GM21447 (cell line): ENCODE data around the gene KRABD2.
"Not testable (repeated sequence)": the region's sequence is repeated elsewhere in the genome, so short reads cannot be mapped to it uniquely, and the experiment has no call there.

Experiments
- ATAC-seq: cut with Tn5 transposase; IDR thresholded peaks from one replicate; pipeline ENCODE4 v1.9.1; 2021; ENCODE audit not compliant: unreplicated experiment

Gene KRABD2

DNA sequence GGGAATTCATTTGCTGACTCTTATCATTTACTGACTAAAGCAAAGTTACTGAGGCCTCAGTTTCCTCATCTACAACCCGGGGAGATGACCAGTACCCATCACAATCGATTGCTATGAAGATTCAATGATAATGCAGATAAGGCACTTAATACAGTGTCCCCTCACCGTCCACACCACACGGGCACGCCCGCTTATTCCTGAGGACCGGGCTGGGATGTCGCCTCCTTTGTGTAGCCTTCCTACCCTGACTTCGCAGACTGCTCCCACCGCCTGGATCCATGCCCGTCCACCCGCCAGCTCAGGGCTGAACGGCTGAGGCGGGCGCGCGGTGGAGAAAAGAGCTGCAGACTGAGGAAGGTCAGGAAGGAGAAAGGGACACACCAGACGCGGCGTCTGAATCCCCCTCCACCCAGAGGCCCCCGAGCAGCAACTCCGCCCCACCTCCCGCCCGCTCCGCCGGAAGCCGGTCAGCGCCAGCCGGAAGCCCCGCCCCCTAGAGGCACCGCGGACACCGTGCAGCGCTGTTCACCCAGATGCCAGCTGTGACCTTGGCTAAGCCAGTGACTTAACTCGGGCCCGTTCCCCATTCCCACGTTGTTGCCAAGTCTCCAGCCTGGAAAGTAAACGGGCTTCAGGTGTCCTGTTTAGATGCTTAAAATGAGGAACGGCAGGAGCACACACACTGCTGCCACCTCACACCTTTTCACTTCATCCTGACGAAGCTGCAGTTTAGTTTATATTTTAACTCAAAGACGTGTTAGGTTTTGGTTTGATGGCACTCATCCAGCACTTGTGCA is at the start of gene KRABD2:
TSS of gene KRABD2 (minus strand) at position 434 of the 797 bp plus-strand sequence.
- ATAC-seq: peak; percentile 92

DNA sequence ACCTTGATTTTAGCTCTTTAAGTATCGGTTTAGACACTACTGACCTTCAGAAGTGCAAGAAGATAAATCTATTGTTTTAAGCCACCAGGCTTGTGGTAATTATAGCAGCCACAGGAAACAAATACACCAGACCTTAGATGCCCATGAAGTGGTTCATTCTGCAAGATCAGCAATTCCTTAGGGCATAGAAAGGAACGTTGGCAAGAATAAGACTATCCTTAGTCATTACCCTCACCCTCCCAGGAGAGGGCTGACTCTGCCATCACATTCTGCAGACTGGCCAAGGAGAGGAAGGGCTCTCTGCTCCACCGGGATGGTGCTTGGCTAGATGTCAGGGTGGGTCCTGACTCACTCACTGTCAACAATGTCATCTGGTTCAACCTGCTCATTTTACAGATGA is 45.1 kb upstream of the KRABD2 start:
- no peak for ATAC-seq

DNA sequence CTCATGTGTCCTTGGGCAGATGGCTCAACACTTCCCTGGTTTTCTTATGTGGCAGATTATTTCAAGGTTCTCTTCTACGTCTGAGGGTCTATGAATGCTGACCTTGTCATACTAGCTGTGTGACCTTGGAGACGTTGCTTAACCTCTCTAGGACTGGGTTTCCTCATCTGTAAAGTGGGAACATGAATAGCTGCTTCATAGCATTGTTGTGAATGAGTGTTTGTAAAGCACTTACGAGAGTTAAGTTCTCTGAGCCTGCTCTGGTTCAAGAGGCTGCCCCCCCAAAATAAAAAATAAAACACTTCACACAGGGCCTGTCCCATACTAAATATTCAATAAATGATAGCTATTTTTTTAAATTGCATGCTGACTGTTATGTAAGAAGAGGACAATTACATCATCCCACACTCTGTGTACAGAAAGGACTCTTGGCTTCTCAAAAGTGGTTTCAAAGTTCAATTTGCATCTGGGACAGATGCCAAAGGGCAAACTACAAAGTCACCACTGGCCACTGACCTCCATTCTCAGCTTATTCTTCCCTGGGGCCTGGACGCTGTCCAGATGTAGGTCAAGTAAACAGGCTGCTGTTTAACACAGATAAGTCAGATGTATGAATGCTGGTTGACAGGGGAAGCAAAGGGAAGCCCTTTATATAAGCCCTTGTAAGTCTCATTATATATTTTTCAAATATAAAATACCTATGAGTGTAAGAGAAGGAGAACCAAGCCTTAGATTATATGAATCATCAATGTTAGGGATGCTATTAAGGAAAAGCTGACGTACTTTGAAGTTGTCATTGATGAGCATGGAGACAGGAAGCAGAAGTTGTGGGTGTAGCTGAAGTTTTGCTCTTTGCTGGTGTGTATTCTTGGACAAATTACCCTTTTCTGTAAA is 43.8 kb upstream of the KRABD2 start:
- ATAC-seq: no peak

DNA sequence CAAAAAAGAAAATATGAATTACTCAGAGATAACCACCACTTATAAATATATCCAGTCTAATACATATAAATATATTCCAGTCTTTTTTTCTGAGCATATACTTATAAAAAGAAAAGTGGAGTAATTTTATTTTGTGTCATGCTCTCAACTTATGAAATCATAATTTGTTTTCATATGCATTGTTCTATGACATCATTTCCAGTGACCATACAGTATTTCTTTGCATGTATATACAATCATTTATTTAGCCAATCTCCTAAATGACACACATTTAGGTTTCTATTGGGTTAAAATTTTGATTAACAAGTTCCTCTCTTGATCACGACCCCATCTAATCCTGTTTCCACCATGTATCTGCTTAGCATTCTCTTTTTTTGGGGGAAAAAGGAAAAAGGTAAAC is 42.8 kb upstream of the KRABD2 start:
- ATAC-seq: no peak

DNA sequence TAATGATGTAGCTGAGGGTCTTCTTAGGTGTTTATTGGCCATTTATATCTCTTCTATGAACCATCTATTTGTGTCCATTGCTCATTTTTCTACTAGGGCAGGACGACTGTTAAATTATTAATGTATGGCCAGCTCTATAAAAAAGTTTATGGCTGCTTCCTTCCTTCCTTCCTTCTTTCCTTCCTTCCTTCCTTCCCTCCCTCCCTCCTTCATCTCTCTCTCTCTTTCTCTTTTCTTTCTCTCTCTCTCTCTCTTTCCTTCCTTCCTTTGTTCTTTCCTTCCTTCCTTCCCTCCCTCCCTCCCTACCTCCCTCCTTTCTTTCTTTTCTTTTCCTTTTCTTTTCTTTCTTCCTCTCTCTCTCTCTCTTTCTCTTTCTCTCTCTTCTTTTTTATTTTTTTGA is 42.0 kb upstream of the KRABD2 start:
- no peak for ATAC-seq

DNA sequence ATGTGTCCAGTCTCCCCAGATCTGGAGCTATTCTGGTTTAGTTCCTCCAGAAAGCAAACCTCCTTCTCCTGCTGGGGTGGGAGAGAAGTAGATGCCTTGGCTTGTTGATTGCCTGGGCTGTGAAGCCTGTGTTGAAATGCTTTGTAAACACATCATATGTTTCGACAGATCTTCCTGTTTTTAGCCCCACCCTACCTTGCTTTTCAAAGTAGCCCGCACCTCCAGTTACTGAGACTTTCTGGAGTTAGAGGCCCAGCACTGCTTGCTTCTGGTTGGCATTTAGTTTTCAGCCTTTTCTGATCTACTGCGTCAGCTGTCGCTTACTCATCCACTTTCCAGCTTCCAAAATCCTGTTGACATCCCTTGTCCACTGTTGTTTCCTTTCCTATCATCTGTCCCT is 41.3 kb upstream of the KRABD2 start:
- no peak for ATAC-seq

DNA sequence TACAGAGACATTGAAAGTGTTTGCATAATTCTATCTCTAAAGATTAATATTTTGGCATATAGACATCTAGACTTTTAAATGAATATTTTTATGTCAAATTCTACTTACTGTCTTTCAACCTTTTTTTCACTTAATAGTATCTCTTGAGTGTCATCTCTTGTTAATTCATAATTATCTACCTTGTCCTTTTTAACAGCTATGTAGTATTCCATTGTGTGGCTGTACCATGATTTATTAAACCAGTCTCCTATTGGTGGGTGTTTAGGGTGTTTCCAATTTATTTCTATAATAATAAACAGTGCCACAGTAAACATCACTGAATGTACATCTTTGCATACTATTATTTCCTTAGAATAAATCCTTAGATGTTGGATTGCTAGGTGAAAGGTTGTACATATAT is 37.4 kb upstream of the KRABD2 start:
- ATAC-seq: no peak

DNA sequence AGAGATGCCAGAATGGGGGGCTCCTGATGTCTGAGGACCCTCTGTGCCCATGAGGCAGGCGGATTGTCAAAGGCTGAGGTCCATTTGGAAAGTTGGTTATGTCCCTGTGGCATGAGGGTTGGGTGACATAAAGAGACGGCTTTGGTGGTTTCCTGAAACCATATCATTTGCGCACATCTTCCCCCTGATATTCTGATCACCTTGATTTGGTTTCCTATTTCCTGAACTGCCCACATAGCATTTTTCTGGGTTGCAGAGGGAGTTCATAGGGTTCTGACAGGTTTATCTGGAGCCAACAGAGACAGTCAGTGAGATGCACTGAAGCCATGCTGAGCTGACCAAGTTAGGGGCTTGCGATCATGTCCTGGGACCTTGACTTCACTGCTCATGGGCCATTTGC is 36.8 kb upstream of the KRABD2 start:
- ATAC-seq: no peak

DNA sequence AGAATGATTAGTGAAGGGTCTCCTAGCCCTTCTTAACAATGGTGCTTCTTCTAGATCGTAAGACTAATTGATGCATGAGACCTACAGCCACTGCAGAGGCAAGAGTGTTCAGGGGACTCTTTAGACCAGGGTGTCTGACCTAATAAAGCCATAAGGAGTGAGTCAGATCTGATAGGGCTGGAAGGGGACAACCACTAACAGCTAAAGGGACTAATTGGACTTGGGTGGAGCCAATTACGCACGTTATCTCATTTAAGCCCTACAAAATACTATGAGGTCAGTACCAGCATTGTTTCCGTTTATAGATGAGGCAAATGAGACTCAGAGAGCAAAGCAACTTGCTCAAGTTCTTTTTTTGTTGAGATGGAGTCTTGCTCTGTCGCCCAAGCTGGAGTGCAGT is 35.6 kb upstream of the KRABD2 start:
- ATAC-seq: no peak

DNA sequence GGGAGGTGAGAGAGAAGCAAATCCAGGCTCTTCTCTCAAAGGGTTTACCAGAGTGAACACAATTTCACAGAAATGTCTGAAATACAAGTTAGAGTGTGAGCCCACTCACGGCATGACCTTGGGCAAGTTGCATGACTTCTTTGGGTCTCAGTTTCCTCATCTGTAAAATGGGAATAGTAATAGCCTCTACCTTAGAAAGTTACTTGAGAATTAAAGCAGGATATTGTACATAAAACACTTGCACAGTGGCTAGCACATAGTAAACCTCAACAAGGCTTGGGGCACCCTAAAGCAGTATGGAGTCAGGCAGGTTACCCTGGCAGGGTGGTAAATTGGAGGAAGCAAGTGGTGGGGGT is 34.4 kb upstream of the KRABD2 start:
- no peak for ATAC-seq

DNA sequence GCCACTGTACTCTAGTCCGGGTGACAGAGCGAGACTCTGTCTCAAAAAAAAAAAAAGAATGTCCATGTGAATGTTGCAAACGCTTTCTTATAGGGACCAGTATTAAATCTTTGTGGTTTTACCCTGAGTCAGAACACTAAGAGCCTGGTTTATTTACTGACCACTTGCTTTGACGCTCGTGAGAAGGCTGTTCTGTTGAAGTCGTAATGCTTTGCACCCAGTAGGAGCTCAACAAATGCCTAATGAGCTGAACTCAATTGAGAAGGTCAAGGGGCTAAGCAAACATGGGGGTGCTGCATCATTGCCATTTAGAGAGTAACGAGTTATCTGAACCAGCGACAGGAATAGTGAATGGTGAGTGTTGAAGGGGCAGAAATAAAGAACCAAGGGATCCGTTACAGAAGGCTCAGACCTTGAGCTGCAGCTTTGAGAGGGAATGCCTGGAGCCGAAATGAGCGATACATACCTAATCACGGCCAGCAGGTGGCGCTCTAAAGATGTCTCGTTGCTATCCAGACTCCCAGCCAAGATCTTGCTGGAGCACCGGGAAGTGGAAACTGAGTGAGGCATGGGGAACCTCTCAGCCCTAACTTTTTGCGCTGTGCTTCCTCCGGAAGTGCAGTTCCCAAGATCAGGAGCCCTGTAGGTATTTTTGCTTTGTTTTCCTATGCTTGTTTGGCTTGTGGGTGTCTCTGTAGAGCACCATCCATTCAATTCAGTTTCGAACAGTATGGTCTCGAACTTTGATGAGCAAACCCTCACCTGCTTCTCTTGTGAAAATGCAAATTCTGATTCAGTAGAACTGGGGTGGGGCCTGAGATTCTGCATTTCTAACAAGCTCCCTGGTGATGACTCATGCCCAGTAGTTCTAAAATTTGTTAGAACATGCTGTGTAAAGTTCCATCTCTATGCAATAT is 33.7 kb upstream of the KRABD2 start:
- ATAC-seq: no peak

DNA sequence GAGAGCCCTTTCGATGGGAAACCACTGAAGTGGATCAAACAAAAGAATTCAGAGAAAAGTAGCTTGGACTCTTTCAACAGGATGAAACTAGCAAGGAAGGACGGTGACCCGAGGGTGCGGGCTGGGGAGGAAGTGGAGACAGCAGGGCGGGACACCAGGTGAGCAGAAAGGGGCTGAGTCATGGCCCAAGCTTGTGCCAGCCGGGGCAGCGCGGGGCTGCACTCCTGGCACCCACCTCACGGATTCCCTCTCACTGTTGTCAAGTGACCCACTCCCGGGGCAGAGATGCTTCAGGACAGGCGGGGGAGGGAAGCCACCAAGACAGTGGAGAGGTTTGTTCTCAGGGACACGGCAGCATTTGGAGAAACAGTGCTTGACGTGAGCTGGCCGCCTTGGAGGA is 31.9 kb upstream of the KRABD2 start:
- no peak for ATAC-seq

DNA sequence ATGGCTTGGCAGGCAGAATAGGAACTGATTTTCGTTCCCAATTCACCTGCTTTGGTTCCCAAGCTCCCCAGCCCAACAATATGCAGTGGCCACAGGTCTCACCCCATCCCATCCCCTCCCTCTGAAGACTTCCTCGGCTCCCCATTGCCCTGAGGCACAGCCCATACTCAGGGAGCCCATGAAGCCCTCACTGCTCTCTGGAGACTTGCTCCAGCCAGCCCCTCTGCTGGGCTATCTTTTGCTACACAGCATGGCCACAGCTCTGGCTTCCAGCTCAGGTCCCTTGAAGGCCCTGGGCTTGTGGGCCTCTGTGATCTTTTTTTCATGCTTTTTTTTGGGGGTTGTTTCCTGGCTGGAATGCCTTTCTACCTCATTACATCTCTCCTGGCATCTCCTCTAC is 29.7 kb upstream of the KRABD2 start:
- ATAC-seq: no peak

DNA sequence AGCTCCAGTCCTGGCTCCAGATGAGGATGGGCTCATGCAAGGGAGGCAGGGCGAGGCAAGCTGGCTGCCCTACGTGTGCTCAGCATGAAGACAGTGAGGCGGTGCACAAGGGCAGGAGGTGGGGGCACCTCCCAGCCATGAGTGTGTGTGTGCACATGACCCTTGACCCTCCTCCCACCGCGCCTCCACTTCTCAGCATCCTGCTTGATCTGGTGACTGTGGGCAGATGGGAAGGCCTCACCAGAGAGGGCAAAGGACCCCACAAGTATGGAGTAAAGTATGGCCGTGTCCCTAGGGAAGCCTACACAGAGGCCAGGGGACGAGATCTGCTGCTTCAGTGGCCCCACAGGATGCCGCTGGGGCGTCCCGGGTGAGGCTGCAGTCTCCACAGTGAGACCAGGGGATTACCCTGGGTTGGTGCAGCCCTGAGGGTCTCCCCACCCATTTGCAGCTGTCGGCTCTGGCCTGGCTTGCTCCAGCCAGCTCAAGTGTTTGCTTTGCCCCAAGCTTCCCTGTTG is 29.1 kb upstream of the KRABD2 start:
- no peak for ATAC-seq

DNA sequence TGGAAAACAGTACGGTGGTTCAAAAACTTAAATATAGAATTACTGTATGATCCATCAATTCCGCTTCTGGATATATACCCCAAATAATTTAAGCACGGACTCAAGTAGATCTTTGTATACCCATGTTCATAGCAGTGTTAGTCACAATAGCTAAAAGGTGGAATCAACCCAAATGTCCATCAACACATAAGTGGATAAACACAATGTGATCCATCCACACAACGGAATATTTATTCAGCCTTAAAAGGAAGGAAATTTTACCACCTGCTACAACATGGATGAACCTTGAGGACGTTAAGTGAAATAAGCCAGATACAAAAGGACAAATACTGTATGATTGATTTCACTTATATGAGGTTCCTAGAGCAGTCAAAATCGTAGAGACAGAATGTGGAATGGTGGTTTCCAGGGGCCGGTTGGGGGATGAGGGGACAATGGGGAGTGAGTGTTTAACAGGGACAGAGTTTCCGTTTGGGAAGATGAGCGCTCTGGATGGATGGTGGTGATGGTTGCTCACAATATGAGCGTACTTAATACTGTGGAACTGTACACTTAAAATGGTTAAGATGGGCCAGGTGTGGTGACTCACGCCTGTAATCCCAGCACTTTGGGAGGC is 26.5 kb upstream of the KRABD2 start:
- no peak for ATAC-seq

DNA sequence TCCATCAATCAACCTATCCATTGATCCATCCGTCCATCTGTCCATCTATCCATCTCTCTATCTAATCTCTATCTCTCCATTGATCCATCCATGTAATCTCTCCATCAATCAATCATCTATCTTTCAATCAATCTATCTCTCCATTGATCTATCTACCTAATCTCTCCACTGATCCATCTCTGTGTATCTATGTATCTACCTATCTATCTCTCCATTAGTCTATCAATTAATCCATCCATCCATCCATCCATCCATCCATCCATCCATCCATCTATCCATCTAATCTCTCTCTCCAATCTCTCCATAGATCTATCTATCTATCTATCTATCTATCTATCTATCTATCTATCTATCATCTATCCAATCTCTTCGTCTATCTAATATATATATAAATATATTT is 24.6 kb upstream of the KRABD2 start:
- ATAC-seq: no peak

DNA sequence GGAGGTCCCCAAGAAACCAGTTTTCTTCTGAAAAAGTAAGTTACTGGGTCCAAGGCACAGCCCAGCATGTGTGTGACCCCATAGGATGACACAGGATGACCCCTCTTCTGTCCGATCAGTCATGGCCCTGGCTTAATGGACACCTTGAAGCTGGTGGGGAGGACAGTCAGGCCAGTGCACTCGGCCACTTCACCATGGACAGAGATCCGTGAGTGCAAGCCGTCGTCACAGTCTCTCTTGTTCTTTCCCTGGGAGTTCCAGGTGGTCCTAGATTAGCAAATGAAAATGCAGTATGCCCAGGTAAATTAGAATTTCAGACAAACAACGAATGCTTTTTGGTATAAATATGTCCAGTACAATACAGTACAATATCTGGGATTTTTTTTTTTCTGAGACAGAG is 22.5 kb upstream of the KRABD2 start:
- no peak for ATAC-seq

DNA sequence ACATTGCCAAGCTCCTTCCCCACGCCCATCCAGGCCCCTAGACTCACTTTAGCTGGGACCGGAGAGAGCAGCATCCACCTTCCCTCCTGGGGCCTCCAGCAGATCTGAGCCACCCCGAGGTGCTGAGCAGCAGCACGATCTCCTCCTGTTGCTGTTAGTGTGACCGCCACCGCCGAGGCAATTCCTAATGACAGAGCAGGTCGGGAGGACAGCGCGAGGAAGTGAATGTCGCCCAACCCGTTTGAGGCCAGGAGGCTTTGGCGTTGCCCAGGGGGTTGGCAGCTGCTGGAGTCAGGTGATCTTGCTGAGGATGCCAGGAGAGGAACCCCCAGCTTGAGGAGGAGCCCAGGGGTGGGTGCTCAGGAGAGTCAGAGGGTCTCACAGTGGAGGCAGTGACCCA is 21.1 kb upstream of the KRABD2 start, which contains the start of gene RNF222:
TSS of gene RNF222 (minus strand) at position 192 of the 400 bp plus-strand sequence. CDS start 4,366 bp downstream, outside the sequence.
- ATAC-seq: no peak

DNA sequence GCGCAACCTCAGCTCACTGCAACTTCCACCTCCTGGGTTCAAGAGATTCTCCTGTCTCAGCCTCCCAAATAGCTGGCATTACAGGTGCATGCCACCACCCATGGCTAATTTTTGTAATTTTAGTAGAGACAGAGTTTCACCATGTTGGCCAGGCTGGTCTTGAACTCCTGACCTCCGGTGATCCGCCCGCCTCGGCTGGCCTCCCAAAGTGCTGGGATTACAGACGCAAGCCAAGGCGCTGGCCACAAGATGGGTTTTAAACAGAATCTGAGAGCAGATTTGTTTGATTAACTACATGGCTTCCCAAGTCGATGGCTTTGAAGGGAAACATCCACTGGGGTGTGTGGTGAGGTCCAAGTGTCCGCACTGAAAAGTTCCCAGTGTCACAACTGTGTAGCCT is 18.0 kb upstream of the KRABD2 start:
- ATAC-seq: not testable (repeated sequence)

DNA sequence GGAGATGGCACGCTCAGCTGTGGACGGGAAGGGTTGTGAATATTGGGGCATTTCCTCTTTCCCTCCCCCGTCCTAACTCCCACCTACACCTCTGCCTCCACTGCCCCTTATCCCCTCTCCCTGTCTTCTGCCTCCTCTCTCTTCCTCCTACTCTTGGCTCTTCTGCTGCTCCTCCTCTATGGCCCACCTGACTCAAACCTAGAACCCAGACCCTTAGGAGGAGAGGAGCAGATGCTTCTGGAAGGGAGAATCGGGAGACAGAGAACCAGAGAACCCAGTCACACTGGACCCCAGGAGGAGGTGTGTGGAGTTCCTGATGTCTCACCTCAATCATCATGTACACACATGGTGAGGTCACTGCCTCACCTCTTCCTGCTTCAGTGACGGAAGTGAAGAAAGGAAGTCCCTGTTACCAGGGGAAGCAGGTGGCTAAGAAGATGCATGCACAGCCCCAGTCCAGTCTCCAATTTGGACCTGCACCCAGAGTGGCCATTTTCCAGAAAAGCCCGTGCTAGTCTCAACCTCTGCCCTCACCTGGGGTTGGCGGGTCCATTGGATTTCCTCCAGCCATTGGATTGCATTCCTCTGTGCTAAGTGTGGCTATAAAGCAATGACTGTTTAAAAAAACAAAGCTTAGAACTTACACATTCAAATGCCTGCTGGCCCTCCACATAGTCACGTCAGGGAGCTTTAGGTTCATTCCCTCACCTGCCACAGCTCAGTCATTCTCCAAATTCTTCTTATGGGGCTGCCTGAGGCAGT is 17.1 kb upstream of the KRABD2 start:
- no peak for ATAC-seq
